Activated effector memory CD4-positive, alpha-beta T cell treated with Interleukin-2 at 50 U/mL for 16 hours (primary cell): ENCODE measurements around the gene AK8.
"Not testable (repeated sequence)": the region's sequence is repeated elsewhere in the genome, so short reads cannot be mapped to it uniquely, and the experiment has no call there.

ENCODE experiments used
- DNase-seq: peaks from one replicate; pipeline ENCODE4 v3.0.0-alpha.2; 2020

The AK8 gene

DNA sequence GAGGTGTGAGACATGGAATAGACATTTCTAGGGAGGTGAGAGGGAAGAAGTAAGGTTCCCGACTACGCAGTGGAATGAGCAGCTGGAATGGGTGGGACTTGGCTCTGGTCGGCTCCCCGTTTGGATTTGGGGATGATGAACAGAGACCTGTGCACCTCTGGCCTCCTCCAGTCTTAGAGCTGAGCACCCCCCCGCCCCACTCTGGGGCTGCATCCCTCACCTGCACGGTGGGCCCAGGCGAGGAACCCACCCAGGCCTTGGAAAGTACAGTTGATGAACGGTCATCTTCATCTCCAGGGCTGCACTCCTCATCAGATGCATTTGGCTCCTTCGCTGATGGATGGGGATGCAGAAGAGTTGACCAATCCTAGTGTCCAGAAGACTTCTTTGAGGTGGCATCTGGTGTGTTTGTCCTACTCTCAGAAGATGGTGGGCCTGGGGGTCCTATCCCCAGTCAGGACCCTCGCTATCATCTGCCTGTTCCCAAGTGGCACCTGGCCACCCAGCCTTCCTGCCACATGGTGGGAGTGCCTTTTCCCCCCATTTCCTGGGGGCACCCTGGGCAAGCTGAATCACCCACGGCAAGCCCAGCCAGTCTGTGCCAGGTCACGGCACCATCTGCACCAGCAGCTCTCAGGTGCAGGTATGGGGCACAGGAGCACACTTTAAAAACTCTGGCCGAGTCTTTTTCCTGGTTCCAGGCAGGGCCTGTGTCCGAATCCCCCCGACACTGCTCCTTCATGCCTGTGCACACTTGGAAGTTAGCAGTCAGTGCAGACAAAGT is 137.4 kb downstream of the AK8 start:
- DNase-seq: no peak

DNA sequence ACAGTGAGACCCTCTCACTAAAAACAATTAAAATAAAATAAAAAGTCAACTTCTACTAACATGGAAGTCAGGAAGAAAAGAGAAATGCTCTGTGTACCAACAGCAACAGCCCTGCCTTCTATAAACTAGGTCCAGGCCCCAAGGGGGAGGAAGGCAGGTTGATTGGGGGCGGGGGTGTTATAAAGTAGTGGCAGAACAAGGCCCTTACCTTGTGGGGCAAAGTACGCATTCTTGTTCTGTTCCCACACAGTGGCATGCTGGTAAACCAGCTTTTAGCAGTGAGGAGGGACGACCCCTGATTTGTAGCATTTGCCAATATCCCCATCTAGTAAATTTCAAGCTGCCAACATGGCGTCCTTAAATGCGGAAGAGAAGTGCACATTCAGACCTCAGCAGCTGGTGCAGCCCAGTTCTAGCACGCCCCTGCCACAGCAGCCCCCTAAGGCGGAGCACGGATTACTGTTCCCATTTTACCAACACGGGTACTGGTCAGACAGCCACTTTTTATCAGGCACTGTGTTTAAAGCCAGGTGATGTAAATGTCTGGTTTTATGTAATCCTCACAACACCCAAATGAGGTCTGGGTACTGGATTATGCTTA is 138.3 kb downstream of the AK8 start:
- DNase-seq: no peak

DNA sequence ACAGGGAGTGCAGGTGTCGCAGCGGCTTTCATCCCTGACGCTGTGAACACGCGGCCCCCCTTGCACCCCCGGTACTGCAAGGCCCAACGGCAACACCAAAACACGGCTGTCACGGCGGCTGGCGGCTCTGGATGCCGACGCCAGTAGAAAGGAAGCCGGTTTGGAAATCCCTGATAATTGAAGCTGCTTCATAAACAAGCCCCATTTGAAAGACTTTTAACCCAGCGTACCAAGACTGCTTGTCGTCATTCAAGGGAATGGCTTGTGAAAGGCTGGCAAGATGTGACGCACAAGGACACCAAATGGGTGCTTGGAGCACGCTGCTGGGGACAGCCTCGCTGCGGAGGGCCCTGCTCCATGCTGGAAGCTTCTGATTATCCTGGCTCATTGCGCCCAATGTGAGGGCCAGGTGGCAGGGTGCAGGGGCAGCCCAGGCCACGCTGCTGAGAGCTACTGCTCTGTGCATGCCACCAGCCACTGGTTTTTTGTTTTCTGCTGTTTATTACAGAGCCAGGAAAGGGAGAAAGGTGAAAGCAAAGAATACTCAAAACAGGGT is 144.7 kb downstream of the AK8 start:
- no peak for DNase-seq

DNA sequence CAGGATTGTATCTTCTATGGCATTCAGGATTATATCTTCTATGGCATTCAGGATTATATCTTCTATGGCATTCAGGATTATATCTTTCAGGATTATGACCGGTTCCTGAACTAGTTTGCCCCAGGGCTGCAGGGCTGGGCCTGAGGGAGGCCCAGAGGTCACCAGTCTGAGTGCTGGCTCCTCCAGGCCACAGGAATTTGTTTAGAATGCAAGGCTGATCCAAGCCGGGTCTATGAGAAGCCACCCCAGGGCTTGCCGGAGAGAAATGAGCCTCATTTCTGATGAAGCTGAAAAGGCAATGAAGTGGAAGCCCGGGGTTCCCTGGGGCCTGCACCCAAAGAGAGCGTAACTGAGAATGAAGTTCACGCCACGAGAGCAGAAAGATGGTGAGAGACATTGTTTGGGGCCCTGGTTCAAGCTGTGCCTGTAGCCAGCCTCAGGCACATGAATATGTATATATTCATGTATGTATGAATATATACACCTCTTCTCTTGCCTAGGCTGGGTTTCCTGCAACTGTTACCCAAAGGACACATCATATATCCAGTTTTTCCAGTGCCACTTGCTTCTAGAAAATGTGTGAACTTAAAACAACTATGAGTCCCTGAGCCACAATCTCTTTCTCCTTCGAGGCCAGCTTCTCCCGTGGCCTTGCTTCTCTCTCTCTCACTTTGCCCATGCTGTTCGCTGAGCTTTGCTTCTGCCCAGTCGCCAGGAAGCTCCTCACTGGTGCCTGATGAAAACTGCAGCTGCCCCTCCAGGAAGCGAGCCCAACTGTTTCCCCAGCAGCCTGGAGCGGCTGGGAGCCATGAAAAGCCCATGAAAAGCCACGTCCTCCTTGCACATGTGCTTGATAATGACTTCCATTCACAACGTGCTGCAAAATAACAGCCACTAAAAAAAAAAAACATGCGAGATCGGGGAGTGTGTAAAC is 145.5 kb downstream of the AK8 start:
- no peak for DNase-seq

DNA sequence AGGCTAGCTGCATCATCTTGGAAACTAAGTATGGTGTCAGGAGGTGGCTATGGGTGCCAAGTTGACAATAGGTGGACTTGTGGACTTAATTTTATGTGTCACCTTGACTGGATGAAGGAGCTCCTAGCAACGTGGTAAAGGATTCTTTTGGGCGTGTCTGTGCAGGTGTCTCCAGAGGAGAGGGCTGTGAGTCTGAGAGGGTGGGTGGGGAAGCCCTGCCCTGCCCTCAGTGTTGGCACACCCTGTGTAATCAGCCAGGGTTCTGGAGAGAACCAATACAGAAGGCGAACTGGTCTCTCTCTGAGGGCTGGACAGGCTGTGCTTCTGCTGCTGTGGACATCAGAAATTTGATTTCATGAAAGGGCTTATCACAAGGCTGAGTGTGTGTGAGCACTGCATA is 146.9 kb downstream of the AK8 start:
- DNase-seq: no peak

DNA sequence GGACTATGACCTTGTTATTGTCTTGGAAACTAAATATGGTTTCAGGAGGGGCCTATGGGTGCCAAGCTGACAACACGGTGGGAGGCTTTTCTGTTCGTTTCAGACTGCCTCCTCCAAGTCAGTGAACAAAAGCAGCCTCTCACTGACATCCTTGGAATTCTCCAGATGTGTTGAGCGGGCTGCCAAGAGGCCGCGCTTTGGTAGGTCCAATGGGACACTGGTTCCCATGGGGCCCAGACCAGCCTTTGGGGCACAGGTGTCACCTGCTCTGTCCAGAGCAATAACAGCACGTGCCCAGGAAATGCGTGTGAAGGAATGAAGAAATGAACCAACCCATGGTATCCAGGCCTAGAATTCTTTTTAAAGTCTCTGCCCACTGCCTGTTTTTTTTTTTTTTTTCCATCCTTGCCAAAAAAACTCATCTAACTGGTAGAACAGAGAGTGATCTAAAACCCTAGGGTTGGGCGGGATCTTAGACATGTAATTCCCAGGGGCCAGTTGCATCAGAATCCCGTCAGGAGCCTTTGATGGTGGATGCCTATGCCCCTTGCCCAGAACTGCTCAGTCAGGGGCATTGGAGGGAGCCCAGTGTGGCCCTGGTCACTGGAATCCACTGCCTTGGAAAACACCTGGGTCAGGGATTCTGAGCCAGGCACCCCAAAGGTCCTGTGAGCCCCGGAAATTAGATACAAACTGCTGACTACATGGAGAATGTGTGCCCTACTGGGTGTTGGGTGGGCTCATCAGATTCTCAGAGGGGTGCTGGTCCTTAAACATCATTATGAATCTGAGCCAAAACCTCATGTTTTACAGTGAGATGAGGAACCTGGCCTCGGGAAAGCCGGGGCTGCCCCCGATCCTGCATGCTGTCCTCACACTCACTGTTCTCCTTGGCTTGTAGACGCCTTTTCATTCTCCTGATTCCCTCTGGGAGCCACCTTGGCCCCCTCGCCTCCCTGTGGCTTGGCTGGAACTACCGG is 147.7 kb downstream of the AK8 start:
- no peak for DNase-seq

DNA sequence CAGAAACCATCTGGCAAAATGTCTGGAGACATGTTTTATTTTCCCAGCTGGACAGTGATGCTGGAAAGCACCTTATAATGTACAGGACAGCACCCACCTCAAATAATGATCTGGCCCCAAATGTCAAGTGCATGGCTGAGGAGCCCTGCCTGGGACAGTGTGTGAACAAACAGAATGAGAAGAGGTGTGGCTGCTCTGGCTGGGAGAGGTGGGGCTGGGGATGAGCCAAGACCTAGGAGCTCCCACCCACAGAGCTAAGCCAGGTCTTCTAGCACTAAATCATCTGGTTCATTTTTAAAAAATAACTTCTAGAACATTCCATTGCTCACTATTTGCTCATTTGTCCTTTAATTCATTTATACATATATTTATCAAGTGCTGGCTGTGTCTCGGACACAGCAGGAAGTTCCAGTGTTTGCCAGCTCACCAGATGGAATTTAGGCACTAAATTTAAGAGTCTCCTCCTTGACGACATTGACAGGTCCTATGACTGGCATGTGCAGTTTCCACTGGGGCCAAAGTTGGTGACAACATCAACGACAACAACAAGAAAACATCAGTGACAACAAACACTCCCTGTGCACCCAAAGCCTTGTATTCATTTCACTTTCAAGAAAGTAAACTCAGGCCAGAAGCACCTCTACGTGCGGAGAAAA is 148.7 kb downstream of the AK8 start:
- DNase-seq: no peak

DNA sequence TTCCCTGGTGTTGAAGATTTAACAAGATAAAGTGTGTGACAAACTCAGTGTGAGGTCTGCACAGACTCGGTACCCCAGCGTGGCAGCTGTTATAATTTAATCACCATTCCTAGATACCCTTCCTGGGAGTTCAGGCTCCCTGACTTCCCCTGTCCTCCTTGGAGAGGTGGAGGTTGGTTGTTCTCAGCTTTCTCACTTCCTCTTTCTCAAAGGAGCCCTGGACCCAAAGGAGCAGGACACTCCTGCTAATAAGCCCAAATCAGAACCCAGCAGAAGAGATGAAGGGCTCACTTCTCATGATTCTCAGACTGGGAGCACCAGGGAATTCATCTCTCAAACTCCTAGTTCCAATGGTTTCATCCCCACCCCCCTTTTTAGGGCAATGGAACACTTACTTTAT is 149.6 kb downstream of the AK8 start:
- DNase-seq: no peak

DNA sequence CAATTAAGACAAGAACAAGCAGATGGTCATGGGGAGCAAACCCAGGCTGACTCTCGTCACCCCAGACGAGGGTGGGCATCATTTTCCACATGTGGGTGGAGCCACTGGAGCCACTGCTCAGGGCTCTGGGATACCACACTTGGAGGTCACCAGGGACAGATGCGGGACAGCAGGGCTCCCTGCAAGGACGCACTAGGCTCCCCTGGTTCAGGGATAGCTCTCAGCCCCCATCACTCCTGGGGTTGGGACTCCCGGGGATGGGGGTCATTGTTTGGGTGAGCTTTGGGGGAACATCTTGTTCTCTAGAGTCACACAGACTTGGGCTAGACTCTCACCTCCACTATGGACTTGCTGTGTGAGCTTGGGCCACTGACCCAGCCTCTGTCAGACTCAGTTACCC is 150.0 kb downstream of the AK8 start:
- DNase-seq: no peak

DNA sequence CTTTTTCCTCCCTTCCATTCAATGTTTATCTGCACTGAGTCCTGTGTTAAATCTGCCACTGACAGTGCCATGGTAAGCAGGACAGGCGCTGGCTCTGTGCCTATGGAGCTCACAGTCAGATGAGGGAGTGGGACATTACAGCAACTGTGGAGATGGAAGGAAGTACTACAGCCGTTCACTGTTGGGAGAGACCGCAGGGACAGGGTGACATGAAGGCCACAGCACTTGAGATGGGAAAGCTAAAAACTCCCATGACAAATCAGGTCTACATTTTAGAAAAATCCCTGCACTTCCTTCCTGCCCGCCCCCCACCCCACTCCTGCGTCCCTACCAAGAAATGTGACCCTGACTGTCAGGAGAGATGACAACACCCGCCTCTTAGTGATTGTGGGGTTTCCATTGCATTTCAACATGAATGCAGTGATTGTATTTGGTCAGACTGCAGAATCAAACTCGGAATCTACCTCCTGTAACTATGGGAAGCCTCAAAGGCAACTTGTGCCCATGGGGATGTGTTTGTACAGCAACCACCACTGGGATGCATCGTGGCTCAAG is 151.4 kb downstream of the AK8 start:
- DNase-seq: no peak

DNA sequence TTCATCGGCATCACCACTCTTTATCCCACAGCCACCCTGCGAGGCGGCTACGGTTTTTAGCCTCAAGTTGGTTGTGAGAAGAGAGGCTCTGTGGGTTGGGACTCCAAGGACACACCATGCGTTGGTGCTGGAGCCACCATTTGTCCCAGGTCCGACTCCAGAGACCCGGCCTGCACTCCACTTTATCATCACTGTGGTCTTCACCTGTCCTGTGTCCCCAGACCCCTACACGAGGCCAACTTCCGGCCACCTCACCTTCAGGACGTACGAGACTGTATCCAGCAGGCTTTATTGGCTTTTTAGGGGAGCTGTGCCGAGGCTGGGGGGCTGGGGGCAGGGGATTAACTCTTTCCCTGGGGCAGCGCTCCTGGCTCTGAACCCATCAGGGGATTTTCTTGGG is 152.8 kb downstream of the AK8 start:
- no peak for DNase-seq

DNA sequence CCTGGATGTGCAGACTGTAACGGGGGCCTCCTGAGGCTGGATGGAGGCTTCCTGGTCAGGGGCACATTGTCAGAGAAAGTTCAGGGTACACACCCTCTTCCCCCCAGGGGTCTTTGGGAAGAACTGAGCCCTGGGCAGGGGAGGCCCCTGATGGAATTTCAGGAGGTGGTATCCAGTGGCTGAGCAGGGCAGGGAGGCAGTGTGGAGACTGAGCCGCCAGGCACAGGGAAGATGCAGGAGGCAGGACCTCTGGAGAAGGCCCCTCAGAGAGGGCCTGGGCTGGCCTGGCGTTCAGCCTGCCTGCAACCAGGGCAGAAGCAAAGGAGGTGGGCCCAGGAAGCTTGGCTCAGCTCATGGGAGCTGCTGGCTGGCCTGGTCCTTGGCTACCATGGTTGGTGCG is 154.3 kb downstream of the AK8 start:
- DNase-seq: no peak

DNA sequence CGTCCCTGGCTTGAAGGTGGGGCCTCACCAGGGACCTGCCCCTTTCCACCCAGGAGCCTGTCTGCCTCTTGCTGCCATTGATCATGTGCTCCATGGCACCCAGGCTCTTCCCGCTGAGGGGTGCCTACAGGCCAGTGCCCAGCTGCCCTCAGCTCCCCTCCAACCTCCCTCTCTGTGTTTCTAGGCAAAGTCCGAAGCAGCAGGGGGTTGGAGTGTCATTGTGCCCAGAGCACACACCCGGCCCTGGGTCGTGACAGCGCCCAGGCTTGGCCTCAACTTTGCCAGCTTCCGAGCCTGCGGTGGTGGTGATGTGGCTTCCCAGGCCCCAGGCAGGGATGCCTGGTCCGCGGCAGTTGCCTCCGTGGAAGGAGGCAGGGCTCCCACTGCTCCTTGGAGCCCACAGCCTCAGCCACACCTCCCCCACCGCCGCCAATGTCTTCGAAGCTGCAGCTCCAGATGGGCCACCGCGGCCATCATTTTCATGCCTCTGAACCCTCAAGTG is 155.5 kb downstream of the AK8 start:
- no peak for DNase-seq

DNA sequence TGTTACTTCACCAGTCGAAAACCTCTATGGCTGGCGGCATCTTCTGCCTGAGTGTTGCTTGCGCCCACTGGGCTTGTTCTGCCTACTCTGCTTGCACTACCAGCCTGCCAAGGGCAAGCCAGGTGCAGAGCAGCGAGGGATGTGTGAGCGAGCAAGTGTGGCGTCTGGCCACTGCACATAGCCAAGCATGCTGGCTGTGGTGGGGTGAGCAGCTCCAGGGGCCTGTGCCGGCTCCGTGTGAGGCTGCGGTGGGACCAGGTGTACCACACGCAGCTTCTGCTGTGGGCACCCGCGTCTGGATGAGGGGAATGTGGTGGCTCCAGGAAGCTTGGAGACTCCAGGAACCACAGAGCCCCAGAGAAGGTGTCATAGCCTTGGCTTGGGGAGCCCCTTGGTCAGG is 156.4 kb downstream of the AK8 start:
- no peak for DNase-seq

DNA sequence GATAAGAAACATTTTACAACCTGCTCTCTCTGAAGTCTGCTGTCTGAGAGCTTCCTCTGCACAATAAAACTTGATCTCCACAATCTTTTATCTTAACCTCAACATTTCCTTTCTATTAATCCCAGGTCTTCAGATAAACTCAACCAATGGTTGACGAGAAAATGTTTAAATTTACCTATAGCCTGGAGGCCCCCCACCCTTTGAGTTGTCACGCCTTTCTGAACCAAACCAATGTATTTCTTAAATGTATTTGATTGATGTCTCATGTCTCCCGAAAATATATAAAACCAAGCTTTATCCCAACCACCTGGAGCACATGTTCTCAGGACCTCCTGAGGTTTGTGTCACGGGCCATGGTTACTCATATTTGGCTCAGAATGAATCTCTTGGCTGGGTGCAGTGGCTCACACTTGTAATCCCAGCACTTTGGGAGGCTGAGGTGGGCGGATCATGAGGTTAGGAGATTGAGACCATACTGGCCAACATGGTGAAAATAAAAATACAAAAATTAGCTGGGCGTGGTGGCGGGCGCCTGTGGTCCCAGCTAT is 159.6 kb downstream of the AK8 start:
- DNase-seq: not testable (repeated sequence)

DNA sequence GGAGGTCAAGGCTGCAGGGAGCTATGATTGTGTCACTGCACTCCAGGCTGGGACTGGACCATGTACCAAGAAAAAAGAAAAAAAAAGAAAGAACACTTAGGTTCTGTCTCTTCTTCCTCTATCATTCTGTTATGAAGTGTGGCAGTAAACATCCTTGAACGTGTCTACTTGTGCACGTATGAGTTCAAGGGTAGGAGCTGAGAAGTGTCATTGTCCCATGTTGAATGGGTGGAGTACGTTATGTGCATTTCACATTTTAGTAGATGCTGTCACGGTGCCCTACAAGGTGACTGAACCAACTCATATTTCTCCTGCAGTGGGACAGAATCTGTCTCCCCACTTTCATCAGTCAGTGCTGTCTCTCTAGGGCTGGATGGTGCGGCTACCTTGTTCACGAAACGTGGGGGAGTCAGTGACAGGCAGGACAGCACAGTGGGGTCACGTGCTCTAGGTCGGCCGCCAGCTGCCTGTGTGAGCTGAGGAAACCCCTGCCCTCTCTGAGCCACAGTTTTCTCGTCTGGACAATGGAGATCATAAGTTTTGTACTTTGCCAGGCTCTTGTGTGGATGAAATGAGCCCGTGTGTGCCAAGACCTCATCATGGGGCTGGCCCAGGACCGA is 160.6 kb downstream of the AK8 start:
- no peak for DNase-seq

DNA sequence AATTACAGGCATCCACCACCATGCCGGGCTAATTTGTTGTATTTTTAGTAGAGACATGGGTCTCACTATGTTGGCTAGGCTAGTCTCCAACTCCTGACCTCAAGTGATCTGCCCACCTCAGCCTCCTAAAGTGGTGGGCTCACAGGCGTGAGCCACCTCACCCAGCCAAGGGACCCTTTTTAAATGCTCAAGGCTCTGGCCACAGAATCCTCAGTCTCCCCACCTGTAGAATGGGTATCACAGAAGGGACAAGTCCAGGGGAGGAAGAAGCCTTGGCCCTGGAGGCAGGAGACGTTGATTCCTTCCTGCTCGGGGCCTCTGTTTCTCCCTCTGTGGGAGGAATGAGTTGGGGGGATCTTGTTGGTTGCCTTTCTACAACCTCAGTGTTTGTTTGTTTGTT is 162.1 kb downstream of the AK8 start:
- no peak for DNase-seq

DNA sequence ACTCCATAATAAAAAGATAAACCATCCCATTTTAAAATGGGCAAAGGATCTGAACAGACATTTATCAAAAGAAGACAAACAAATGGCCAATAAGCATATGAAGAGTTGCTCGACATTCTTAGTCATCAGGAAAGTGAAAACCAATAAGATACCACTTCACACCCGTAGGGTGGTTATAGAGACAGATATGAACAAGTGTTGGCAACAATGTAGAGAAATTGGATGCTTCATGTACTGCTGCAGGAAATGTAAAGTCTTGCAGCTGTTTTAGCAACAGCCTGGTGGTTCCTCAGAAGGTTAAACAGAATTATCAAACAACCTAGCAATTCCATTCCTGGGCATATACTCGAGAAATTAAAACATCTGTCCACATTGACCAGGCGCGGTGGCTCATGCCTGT is 165.3 kb downstream of the AK8 start:
- no peak for DNase-seq

DNA sequence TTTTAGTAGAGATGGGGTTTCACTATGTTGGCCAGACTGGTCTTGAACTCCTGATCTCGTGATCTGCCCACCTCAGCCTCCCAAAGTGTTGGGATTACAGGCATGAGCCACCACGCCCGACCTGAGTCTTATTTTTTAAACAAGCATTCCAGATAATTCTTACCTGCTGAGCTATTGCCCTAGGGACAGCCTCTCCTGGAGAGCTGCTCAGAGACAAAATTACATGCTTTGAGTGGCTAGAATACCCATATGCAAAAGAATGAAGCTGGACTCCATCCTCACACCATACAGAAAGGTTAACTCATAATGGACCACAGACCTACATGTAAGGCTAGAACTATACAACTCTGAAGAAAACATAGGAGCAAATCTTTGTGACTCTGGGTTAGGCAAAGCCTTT is 166.2 kb downstream of the AK8 start:
- DNase-seq: no peak

DNA sequence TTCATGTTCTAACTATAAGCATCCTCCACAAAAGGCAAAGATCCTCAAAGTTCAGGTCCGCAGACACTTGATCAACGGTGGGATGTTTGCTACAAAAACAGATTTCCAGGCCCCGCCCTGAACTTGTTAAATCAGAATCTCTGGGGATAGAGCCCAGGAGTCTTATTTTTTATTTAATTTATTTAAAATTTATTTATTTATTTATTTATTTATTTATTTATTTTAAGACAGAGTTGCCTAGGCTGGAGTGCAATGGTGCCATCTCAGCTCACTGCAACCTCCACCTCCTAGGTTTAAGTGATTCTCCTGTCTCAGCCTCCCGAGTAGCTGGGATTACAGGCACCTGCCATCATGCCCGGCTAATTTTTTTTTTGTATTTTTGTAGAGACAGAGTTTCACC is 166.9 kb downstream of the AK8 start:
- DNase-seq: not testable (repeated sequence)
